Measurements from ENCODE around the gene FOS. TPM values are rescaled to one million over a fixed set of nuclear protein-coding genes. Genes with fewer than 3 reads are reported as not detected.
"Not testable (repeated sequence)": the region's sequence is repeated elsewhere in the genome, so short reads cannot be mapped to it uniquely, and the experiment has no call there.

FOS gene
- total RNA-seq, 2 experiments from 2014 or later: 201 to 219 TPM

DNA sequence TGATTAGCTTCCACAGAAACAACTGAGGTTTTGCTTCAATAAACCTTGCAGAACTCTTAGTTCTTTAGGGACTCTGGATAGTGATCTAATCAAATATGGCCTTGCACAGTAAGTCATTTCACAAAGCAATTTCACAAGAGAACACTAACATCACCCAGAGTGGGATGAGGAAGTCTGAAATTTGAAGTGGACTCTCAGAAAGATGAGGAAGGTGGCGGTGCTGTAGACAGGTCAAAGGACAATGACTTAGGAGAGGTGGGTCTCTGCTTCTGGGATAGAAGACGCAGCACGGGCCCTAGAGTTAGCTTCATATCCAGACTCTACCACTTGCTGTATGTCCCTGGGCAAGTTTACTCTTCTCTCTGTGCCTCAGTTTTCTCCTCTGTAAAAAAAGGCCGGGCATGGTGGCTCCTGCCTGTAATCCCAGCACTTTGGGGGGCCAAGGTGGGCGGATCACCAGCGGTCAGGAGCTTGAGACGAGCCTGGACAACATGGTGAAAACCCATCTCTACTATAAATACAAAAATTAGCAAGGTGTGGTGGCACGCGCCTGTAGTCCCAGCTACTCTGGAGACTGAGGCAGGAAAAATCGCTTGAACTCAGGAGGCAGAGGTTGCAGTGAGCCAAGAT lies 18.9 kb downstream of the FOS start:
- ATAC-seq: no peak
- Mint-ChIP-seq H3K4me3 (no peak overlapping the region), H3K4me1 (ENCODE audit: low read depth) (peaks cover 41% of the 10 kb centered on the region), H3K27ac (no peak overlapping the region), H3K36me3 (ENCODE audit: low read depth) (no peaks in the 10 kb centered on the region), H3K9me3 (ENCODE audit: insufficient read depth) (no peaks in the 10 kb centered on the region), H3K27me3 (ENCODE audit: low read depth) (no peaks in the 10 kb centered on the region)
- ChIA-PET POLR2A (interaction anchor here (0.6 to 2.0 kb wide), 2 partner anchors 144 to 171 kb away, joined by 4 to 9 read pairs; partner anchors contain the start of gene NEK9), CTCF (interaction anchor here (1.3 to 13.6 kb wide), 5 partner anchors 65 to 170 kb away, joined by 5 to 216 read pairs (median 72); partner anchors contain the start of gene NEK9)
- no peak for DNase-seq

GRCh38 chr14:75298187-75298965 lies 19.7 kb downstream of the FOS start:
- ChIA-PET CTCF (interaction anchor here (0.6 to 13.6 kb wide), 7 partner anchors 15 to 236 kb away, joined by 3 to 216 read pairs (median 5); partner anchors contain the start of gene NEK9), POLR2A (interaction anchor here (0.6 to 2.0 kb wide), 2 partner anchors 145 to 172 kb away, joined by 4 to 9 read pairs; partner anchors contain the start of gene NEK9)
- H3K4me1 Mint-ChIP-seq (ENCODE audit: low read depth): peaks cover 41% of the 10 kb centered on the region
- DNase-seq (no peak), ATAC-seq (no peak)
- H3K9me3 Mint-ChIP-seq (ENCODE audit: insufficient read depth): no peaks in the 10 kb centered on the region
- no peak overlapping the region for H3K27ac Mint-ChIP-seq
- H3K4me3 Mint-ChIP-seq: no peak overlapping the region
- no peaks in the 10 kb centered on the region for H3K36me3 Mint-ChIP-seq (ENCODE audit: low read depth)
- H3K27me3 Mint-ChIP-seq (ENCODE audit: low read depth): no peaks in the 10 kb centered on the region

DNA sequence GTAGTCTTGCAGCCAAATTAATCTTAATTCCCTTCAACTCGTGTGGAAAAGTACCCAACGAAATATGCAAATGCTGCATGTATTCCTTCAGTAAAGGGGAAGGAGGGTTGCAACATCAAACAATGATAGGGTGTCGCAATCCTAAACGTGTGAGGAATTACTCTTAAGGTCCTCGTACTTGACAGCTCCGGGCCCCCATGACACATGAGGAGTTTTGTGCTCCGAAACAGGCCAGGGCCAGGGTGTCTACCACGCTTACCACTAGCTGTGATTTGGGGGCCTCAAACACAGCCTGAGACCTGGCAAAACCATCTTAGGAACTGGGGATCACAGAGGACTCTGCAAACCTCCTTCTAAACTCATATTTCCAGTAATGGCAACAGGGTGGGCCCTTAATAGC lies 20.4 kb downstream of the FOS start:
- CTCF ChIA-PET: interaction anchor here (0.6 to 13.6 kb wide), 6 partner anchors 16 to 190 kb away, joined by 3 to 216 read pairs (median 38); partner anchors contain the start of gene NEK9
- Mint-ChIP-seq H3K9me3 (ENCODE audit: insufficient read depth) (no peaks in the 10 kb centered on the region), H3K36me3 (ENCODE audit: low read depth) (no peaks in the 10 kb centered on the region), H3K4me3 (no peak overlapping the region), H3K27ac (no peak overlapping the region), H3K4me1 (ENCODE audit: low read depth) (peaks cover 42% of the 10 kb centered on the region), H3K27me3 (ENCODE audit: low read depth) (no peaks in the 10 kb centered on the region)
- DNase-seq (no peak), ATAC-seq (no peak)
- POLR2A ChIA-PET: interaction anchor here (2.0 kb wide), 1 partner anchor 172 kb away, joined by 9 read pairs; the partner anchor contains the start of gene NEK9

DNA sequence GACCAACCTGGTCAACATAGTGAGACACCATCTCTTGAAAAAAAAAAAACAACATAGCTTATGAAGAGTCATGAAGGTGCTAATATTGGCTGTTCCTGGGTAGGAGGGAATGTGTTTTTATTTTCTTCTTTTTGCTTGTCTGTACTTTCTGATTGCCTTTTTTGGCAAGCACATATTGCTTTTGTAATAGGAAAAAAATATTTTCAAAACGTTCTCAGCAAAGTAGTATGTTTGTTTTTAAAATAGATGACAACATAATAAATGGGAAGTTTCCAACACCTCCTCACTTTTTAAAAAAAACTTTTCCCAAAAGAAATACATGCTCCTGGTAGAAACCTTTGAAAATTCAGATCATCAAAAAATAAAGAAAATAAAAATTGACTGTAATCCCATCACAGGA lies 20.9 kb downstream of the FOS start:
- POLR2A ChIA-PET: no interaction called here
- ATAC-seq (no peak), DNase-seq (no peak)
- Mint-ChIP-seq H3K27ac (no peak overlapping the region), H3K4me1 (ENCODE audit: low read depth) (peaks cover 40% of the 10 kb centered on the region), H3K9me3 (ENCODE audit: insufficient read depth) (no peaks in the 10 kb centered on the region), H3K36me3 (ENCODE audit: low read depth) (no peaks in the 10 kb centered on the region), H3K27me3 (ENCODE audit: low read depth) (peaks cover 2% of the 10 kb centered on the region), H3K4me3 (no peak overlapping the region)
- CTCF ChIA-PET: interaction anchor here (1.5 to 13.6 kb wide), 4 partner anchors 157 to 189 kb away, joined by 5 to 216 read pairs (median 79); partner anchors contain the start of gene NEK9

- H3K27me3 Mint-ChIP-seq (ENCODE audit: low read depth): peaks cover 3% of the 10 kb centered on the region
- no peak overlapping the region for H3K4me3 Mint-ChIP-seq
- CTCF ChIA-PET: interaction anchor here (0.7 to 13.6 kb wide), 19 partner anchors 10 to 441 kb away, joined by 3 to 216 read pairs (median 4); partner anchors contain the start of gene NEK9
- H3K27ac Mint-ChIP-seq: peak overlapping the region; percentile 63
- H3K4me1 Mint-ChIP-seq (ENCODE audit: low read depth): peaks cover 21% of the 10 kb centered on the region
- peak; percentile 20 for ATAC-seq
- H3K9me3 Mint-ChIP-seq (ENCODE audit: insufficient read depth): no peaks in the 10 kb centered on the region
- H3K36me3 Mint-ChIP-seq (ENCODE audit: low read depth): no peaks in the 10 kb centered on the region
- POLR2A ChIA-PET: interaction anchor here (0.6 to 1.3 kb wide), 2 partner anchors 174 to 1687 kb away, joined by 3 to 4 read pairs; no protein-coding TSS in a partner anchor
- DNase-seq: no peak
Measured at GRCh38 chr14:75301666-75302325, 23.2 kb downstream of the FOS start.

DNA sequence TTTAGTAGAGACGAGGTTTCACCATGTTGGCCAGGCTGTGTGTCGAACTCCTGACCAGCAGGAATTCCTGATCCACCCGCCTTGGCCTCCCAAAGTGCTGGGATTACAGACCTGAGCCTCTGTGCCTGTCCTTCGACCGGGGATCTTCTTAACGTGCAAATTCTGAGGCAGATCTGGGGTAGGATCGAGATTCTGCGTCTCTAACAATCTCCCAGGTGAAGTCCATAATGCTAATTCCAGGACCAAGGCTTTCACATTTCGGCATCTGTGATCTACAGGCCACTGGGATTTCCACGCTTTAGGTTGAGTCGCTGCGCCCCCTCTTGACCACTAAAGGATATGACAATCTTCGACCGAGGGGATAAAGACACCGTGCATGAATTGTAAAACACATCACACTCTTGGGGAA lies 24.8 kb downstream of the FOS start:
- Mint-ChIP-seq H3K4me1 (ENCODE audit: low read depth) (peaks cover 31% of the 10 kb centered on the region), H3K36me3 (ENCODE audit: low read depth) (no peaks in the 10 kb centered on the region), H3K27me3 (ENCODE audit: low read depth) (peaks cover 3% of the 10 kb centered on the region), H3K9me3 (ENCODE audit: insufficient read depth) (no peaks in the 10 kb centered on the region), H3K4me3 (no peak overlapping the region), H3K27ac (no peak overlapping the region)
- ATAC-seq (peak; percentile 61), DNase-seq (peak; percentile 70)
- POLR2A ChIA-PET: no interaction called here
- CTCF ChIA-PET: interaction anchor here (0.8 to 13.6 kb wide), 10 partner anchors 8 to 217 kb away, joined by 3 to 216 read pairs (median 4); partner anchors contain the start of gene NEK9

GRCh38 chr14:75306410-75306809 lies 27.8 kb downstream of the FOS start:
- DNase-seq; ATAC-seq; H3K27ac Mint-ChIP-seq; H3K27me3 Mint-ChIP-seq (ENCODE audit: low read depth); H3K9me3 Mint-ChIP-seq (ENCODE audit: insufficient read depth); POLR2A ChIA-PET; H3K36me3 Mint-ChIP-seq (ENCODE audit: low read depth); H3K4me3 Mint-ChIP-seq: not testable (repeated sequence)
- H3K4me1 Mint-ChIP-seq (ENCODE audit: low read depth): peaks cover 27% of the 10 kb centered on the region
- CTCF ChIA-PET: interaction anchor here (0.9 to 13.6 kb wide), 11 partner anchors 15 to 348 kb away, joined by 3 to 216 read pairs (median 11); partner anchors contain the start of gene NEK9

- Mint-ChIP-seq H3K9me3 (ENCODE audit: insufficient read depth) (no peaks in the 10 kb centered on the region), H3K4me3 (no peak overlapping the region), H3K27ac (no peak overlapping the region), H3K36me3 (ENCODE audit: low read depth) (no peaks in the 10 kb centered on the region), H3K27me3 (ENCODE audit: low read depth) (peaks cover 3% of the 10 kb centered on the region), H3K4me1 (ENCODE audit: low read depth) (peaks cover 26% of the 10 kb centered on the region)
- ATAC-seq (peak; percentile 65), DNase-seq (peak; percentile 54)
- ChIA-PET CTCF (interaction anchor here (0.8 to 11.6 kb wide), 16 partner anchors 14 to 347 kb away, joined by 3 to 138 read pairs (median 6); no protein-coding TSS in a partner anchor), POLR2A (no interaction called here)
Measured at GRCh38 chr14:75306927-75307699, 28.5 kb downstream of the FOS start.

GRCh38 chr14:75307700-75308379 lies 29.2 kb downstream of the FOS start:
- no peaks in the 10 kb centered on the region for H3K36me3 Mint-ChIP-seq (ENCODE audit: low read depth)
- H3K4me1 Mint-ChIP-seq (ENCODE audit: low read depth): peaks cover 26% of the 10 kb centered on the region
- H3K9me3 Mint-ChIP-seq (ENCODE audit: insufficient read depth): no peaks in the 10 kb centered on the region
- CTCF ChIA-PET: interaction anchor here (0.7 to 11.6 kb wide), 25 partner anchors 14 to 346 kb away, joined by 3 to 138 read pairs (median 3); partner anchors contain the start of gene JDP2
- POLR2A ChIA-PET: no interaction called here
- H3K4me3 Mint-ChIP-seq: no peak overlapping the region
- DNase-seq: peak; percentile 81
- peak; percentile 80 for ATAC-seq
- no peak overlapping the region for H3K27ac Mint-ChIP-seq
- H3K27me3 Mint-ChIP-seq (ENCODE audit: low read depth): peaks cover 3% of the 10 kb centered on the region

- H3K36me3 Mint-ChIP-seq (ENCODE audit: low read depth); H3K27me3 Mint-ChIP-seq (ENCODE audit: low read depth); H3K27ac Mint-ChIP-seq; H3K4me3 Mint-ChIP-seq; ATAC-seq; H3K9me3 Mint-ChIP-seq (ENCODE audit: insufficient read depth); POLR2A ChIA-PET; DNase-seq: not testable (repeated sequence)
- H3K4me1 Mint-ChIP-seq (ENCODE audit: low read depth): peaks cover 22% of the 10 kb centered on the region
- CTCF ChIA-PET: interaction anchor here (0.7 to 11.6 kb wide), 21 partner anchors 13 to 346 kb away, joined by 3 to 138 read pairs (median 4); partner anchors contain the start of gene JDP2
Measured at GRCh38 chr14:75308991-75309390, 30.4 kb downstream of the FOS start.
